HAP-1 (cell line): ENCODE measurements around the gene MAP1LC3B2.
A peak's percentile ranks its signal among the peaks of the same experiment; 100 is the strongest.

ENCODE experiments used
- DNase-seq, 2 experiments: peaks; one replicate each; pipeline ENCODE4 v3.0.0-alpha.2; 2016 to 2020; ENCODE audit warnings: low spot score in 2 of 2
- H3K27me3 ChIP-seq: fragments of 250-450 bp; sonication (Bioruptor Pico); 2 replicates; pipeline ENCODE4 v1.5.1; 2020; ENCODE audit warnings: low read depth, mild to moderate bottlenecking, moderate library complexity
- H3K36me3 ChIP-seq: fragments of 250-450 bp; sonication (Bioruptor Pico); replicated peaks from 2 replicates; pipeline ENCODE4 v1.5.1; 2020; ENCODE audit warnings: mild to moderate bottlenecking
- H3K4me1 ChIP-seq: fragments of 250-450 bp; sonication (Bioruptor Pico); 2 replicates; pipeline ENCODE4 v1.5.1; 2020; ENCODE audit warnings: mild to moderate bottlenecking
- H3K4me3 ChIP-seq: fragments of 250-450 bp; sonication (Bioruptor Pico); 2 replicates; pipeline ENCODE4 v1.5.1; 2020; ENCODE audit warnings: mild to moderate bottlenecking, moderate library complexity
- H3K9me3 ChIP-seq: fragments of 250-450 bp; sonication (Bioruptor Pico); 2 replicates; pipeline ENCODE4 v1.5.1; 2020; ENCODE audit warnings: mild to moderate bottlenecking, moderate library complexity
- in situ Hi-C: fragments of 300-500 bp; cut with MboI; formaldehyde crosslinking; loops from 3 replicates; pipeline ENCODE4 v1.14.3; 2020; ENCODE audit warnings: low sequenced_read_pairs, inconsistent platforms, mixed read lengths

The MAP1LC3B2 gene

DNA sequence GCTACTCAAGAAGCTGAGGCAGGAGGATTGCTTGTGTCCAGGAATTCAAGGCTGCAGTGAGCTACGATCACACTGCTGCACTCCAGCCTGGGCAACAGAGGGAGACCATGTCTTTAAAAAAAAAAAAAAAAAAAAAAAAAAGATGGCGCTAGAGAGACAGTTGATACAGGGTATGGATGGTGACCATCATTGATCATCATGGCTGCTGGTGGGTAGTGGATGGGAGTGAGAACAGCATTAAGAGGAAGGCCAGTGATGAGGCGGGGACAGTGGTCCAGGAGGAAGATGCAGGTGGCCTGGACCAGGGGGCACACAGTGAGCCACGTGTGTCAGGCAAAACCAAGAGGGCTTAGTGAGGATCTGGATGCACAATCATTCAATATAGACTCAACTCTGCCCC is 26.8 kb upstream of the MAP1LC3B2 start:
- H3K36me3 ChIP-seq: no peaks in the 10 kb centered on the region
- H3K27me3 ChIP-seq: no peaks in the 10 kb centered on the region
- peaks cover 15% of the 10 kb centered on the region for H3K4me1 ChIP-seq
- no peaks in the 10 kb centered on the region for H3K9me3 ChIP-seq
- no peak overlapping the region for H3K4me3 ChIP-seq
- DNase-seq: no peak
- in situ Hi-C loops: no loop called here

DNA sequence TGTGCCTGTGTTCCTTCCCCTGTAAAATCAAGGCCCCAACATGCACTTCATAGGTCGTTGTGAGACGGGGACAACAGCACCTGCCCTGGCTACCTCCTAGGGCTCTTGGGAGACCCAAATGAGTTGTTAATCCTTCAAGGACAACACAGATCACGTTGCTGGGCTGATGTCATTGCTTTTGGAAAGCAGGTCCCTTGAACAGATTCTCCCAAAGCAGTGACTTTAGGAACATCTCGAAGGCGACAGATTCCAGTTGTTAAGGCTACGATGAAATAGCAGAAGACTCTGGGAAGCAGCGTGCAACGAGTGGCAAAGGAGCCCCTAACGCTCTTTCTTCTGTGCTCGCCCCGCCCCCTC is 26.2 kb upstream of the MAP1LC3B2 start:
- no peak for DNase-seq
- in situ Hi-C loops: no loop called here
- H3K4me1 ChIP-seq: peaks cover 13% of the 10 kb centered on the region

DNA sequence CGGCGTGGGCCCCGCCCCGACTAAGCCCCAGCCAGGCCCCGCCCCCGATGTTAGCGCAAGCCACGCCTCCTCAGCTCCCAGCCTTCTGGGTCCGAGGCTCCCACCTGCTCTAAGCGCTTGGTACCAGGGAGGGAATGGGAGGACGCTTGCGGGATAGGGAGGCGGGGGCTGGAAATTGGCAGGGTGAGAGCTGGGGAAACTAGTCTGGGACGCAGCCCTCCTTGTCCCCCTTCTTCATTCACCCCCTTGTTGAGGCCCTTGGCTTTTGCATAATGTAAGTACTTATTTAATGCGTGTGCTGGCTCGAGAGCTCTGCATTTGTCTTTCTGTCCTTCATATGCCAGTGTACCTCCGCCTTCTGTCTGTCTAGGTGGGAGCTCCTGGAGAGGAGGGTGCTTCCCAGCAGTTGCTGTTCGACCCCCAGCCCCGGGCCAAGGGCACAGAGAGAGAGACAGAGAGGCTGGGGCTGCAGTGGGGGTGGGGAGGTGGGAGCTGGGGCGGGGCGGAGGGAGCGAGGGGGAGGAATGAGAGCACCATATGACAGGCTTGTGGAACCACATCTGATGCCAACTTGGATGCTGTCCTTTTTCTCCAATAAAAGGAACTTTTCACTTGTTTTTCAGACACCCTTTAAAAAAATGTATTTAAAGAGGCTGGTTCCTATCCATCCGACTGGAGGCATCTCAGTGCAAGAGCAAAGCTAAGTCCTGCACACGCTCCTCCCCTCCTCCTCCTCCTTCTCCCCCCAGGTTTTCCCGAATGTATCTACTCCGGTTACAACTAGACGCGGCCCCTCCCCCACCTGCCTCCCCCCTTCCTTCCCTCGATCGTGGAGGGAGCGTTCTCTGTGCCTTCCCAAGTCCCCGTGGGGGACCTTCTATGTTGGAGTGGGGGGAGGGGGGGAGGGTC is 25.6 kb upstream of the MAP1LC3B2 start:
- no peaks in the 10 kb centered on the region for H3K9me3 ChIP-seq
- H3K4me3 ChIP-seq: peak overlapping the region; percentile 36
- in situ Hi-C loops: no loop called here
- no peaks in the 10 kb centered on the region for H3K27me3 ChIP-seq
- peak; percentile 89 to 95 for DNase-seq
- peaks cover 10% of the 10 kb centered on the region for H3K4me1 ChIP-seq
- H3K36me3 ChIP-seq: no peaks in the 10 kb centered on the region

More for the DNA sequence above, 26.2 kb upstream of the MAP1LC3B2 start:
- no peaks in the 10 kb centered on the region for H3K9me3 ChIP-seq
- H3K36me3 ChIP-seq: no peaks in the 10 kb centered on the region
- H3K27me3 ChIP-seq: no peaks in the 10 kb centered on the region
- H3K4me3 ChIP-seq: peak overlapping the region; percentile 36

DNA sequence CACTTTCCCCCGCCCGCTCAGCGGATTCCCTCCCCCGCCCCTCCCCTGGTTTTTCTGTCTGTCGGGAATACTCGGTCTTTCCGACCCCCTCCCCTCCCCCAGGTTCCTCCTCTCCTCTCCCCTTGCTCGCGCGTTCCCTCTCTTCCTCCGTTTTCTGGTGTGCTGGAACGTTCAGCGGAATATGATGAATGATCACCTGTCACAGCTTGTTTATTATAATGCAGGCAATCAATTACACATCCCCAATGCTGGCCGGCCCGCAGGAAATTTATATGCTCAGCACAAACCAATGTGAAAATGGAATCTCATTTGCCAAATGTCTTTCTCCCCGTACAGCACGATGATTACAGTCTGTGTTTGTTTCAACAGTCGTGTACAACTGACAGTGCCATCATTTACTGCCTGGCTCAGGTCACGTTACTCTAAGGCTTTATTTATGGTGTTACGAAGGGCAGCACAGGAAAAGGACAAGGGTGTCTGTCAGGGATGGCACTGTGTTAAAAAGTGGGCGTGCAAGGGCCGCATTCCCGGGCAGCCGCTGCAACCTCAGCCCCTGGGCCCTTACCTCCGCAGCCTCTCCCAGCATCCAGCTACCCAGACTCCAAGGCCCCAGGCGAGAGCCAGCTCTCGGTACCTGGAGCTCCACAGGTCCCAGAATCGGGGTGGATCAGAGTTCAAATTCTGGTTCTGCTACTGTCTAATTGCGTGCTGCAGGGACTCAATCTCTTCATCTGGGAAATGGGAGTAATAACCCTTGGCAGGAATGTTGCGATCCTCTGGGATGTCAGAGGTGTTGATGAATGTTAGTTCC is 24.7 kb upstream of the MAP1LC3B2 start:
- in situ Hi-C loops: no loop called here
- Histone ChIP-seq H3K9me3 (no peaks in the 10 kb centered on the region), H3K27me3 (no peaks in the 10 kb centered on the region), H3K4me3 (peak overlapping the region; percentile 36), H3K4me1 (peaks cover 10% of the 10 kb centered on the region), H3K36me3 (no peaks in the 10 kb centered on the region)
- peak; percentile 18 to 24 for DNase-seq

DNA sequence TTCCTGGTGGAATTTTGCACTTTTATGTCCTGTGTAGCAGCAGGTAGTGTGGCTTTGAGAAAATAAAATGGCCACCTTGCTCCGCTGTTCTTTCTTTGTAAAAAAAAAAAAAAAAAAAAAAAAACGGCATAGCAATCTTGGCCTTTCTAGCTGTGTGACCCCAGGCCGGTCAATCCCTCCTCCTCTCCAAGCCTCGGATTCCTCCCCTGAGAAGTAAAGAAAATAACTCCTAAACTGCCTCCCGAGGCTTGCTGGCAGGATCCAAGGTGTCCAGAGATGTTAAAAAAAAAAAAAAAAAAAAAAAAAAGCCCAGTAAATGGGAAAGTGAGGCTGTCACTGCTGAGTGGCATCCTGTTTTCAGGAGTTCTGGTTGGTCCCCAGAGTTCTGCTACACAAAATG is 23.9 kb upstream of the MAP1LC3B2 start:
- Histone ChIP-seq H3K4me3 (no peak overlapping the region), H3K36me3 (no peaks in the 10 kb centered on the region), H3K4me1 (peaks cover 14% of the 10 kb centered on the region), H3K27me3 (no peaks in the 10 kb centered on the region), H3K9me3 (no peaks in the 10 kb centered on the region)
- DNase-seq: no peak
- in situ Hi-C loops: no loop called here

DNA sequence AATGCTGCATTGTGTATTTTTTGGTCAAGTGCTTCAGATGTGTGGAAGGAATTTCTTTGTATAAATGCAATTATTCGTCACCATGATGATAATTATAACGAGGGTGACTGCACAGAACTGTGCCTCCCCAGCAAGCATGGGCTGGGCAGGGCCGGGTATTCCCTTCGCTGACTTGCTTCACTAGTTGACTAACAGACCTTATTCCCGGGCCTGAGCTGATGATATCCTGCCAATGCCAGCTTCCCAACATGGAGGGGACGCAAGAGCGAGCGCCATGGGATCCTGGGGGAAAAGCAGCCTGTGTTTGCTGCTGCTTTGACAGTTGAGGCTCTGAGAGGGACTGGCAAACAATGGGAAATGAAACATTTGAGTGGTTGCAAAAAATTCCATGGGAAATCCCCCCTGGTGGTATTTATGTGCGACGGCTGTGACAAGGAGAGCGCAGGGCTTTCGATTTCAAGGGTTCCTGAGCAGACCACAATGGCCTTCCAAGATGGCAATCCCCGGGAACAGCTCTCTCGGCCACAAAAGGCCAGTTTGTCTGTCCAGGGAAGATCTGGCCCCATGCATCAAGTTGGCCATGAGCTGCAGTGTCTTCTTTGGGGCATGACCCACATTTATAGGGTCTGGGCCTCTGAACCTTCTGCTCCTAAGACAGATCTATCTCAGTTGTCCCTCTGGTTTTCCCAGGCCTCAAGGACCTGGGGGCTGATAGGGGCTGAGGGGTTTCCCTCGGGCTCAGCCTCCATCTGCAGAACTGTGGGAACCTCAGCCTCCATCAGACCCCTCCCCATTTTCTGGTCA is 21.9 kb upstream of the MAP1LC3B2 start:
- Histone ChIP-seq H3K27me3 (no peaks in the 10 kb centered on the region), H3K4me3 (no peak overlapping the region), H3K4me1 (peaks cover 18% of the 10 kb centered on the region), H3K9me3 (no peaks in the 10 kb centered on the region), H3K36me3 (no peaks in the 10 kb centered on the region)
- DNase-seq: no peak
- in situ Hi-C loops: no loop called here

DNA sequence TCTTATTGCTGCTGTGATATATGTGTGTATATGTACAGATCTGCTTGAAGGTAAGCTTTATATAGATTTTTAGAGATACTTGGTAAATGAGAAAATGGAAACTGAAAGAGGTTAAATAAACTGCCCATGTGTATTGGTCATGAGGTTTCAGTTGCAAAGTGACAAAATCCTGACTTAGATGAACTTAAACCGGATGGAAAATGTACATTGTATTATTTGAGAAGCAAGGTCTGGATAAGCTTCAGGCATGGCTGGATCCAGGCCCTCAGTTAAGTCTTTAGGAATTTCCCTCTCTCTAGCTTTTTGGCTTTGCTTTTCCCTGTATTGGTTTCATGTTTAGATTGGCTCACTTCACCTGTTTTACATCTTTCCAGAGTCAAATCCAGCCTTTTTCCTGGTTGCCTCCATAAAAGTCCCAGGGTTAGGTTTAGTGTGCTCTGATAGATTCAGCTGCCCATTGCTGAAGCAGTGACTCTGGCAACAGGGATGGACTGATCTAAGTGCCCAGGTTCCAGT is 21.0 kb upstream of the MAP1LC3B2 start:
- Histone ChIP-seq H3K27me3 (no peaks in the 10 kb centered on the region), H3K4me1 (peaks cover 13% of the 10 kb centered on the region), H3K9me3 (no peaks in the 10 kb centered on the region), H3K36me3 (no peaks in the 10 kb centered on the region), H3K4me3 (no peak overlapping the region)
- in situ Hi-C loops: no loop called here
- no peak for DNase-seq

DNA sequence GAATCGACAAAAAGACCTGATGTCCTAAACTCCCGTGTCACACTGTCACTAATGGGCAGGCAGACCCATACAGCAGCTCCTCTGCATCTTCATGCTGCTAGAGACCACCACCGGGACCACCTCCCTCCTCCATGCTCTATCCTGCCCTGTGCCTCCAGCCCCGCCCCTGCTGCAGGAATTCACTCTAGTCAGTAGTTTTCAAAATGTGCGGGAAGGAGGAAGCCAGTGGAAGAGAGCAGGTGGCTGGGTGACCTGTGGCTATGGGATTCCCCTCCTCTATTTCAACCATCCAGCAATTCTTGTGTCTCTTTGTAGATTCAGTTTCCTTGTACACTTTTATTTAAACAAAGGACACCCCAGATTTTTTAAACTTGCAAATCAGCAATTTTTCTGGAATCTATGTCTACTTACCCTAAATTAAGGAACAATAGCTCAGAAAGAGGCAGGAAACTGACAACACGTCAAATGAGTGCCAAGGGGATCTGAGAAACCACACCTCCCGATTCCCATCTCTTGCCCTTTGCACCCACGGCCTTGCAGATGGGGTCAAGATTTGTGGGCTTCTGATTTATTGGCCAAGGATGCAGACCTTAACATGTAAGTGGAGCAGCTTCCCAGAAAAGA is 20.4 kb upstream of the MAP1LC3B2 start:
- in situ Hi-C loops: no loop called here
- peak in 1 of 2 experiments; percentile 19 for DNase-seq
- no peaks in the 10 kb centered on the region for H3K27me3 ChIP-seq
- H3K4me3 ChIP-seq: no peak overlapping the region
- no peaks in the 10 kb centered on the region for H3K36me3 ChIP-seq
- no peaks in the 10 kb centered on the region for H3K9me3 ChIP-seq
- peaks cover 13% of the 10 kb centered on the region for H3K4me1 ChIP-seq

DNA sequence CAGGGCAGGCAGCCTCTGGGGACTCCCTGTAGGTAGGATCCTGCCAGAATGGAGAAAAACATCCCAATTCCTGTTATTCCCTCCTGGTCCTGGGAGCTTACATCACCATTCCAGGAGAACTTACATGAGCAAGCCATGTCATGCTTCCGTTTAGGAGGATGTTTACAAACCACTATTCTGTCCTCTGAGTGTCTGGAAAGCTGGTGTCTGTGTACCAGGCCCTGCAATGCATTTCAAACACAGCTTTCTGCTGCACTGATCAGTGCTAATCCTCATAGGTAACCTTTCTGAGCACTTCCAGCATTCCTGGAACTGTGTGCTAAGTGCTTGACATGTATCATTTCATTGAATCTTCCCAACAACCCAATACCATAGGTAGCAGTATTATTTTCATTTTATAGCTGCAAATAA is 19.8 kb upstream of the MAP1LC3B2 start:
- Histone ChIP-seq H3K36me3 (no peaks in the 10 kb centered on the region), H3K9me3 (no peaks in the 10 kb centered on the region), H3K4me1 (peaks cover 12% of the 10 kb centered on the region), H3K27me3 (no peaks in the 10 kb centered on the region), H3K4me3 (no peak overlapping the region)
- in situ Hi-C loops: no loop called here
- DNase-seq: no peak

DNA sequence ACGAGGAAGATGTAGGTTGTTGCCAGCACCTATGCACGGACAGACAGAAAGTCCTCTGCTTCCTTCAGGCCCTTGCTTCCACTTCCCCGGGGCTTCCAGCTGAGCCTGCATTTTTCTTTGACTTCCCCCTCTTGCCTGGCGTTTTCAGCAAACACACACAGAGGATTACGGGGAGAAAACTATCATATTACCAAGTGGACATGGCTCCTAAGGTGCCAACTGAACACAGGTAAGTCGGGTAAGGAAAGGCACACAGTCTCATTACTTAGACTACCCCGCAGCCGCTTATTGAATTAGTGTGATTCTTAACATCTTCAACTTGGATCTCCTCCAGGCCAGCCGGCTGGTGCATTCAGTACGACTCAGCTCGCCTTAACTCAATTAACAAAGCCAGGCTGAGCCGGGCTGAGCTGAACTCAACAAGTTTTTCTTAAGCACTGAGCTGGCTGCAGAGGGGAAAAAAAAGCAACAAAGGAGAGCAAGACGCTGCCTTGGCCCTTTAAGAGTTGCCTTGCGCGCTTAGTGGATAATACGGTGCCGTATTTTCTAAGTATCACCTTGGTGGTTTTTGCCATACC is 19.2 kb upstream of the MAP1LC3B2 start:
- Histone ChIP-seq H3K36me3 (no peaks in the 10 kb centered on the region), H3K9me3 (no peaks in the 10 kb centered on the region), H3K27me3 (no peaks in the 10 kb centered on the region), H3K4me3 (no peak overlapping the region), H3K4me1 (peaks cover 8% of the 10 kb centered on the region)
- DNase-seq: peak; percentile 52 to 76
- in situ Hi-C loops: no loop called here

DNA sequence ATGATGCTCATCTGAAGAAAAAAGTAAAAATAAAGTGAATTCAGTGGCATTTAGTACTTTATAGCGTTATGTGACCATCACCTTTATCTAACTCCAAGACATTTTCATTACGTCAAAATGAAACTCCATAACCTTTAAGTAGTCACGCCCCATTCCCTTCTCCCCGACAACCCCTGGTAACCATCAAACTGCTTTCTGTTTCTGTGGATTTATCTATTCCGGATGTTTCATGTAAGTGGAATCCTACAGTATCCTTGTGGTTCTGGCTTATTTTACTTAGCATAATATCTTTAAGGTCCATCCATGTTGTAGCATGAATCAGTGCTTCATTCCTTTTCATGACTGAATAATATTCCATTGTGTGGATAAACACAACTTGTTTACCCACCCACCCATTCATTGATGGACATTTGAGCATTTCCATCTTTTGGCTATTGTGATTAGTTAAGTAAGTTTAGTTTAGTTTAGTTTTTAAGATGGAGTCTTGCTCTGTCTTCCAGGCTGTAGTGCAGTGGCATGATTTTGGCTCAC is 18.5 kb upstream of the MAP1LC3B2 start:
- no peaks in the 10 kb centered on the region for H3K36me3 ChIP-seq
- in situ Hi-C loops: no loop called here
- peaks cover 8% of the 10 kb centered on the region for H3K4me1 ChIP-seq
- H3K9me3 ChIP-seq: no peaks in the 10 kb centered on the region
- DNase-seq: no peak
- no peaks in the 10 kb centered on the region for H3K27me3 ChIP-seq
- no peak overlapping the region for H3K4me3 ChIP-seq

DNA sequence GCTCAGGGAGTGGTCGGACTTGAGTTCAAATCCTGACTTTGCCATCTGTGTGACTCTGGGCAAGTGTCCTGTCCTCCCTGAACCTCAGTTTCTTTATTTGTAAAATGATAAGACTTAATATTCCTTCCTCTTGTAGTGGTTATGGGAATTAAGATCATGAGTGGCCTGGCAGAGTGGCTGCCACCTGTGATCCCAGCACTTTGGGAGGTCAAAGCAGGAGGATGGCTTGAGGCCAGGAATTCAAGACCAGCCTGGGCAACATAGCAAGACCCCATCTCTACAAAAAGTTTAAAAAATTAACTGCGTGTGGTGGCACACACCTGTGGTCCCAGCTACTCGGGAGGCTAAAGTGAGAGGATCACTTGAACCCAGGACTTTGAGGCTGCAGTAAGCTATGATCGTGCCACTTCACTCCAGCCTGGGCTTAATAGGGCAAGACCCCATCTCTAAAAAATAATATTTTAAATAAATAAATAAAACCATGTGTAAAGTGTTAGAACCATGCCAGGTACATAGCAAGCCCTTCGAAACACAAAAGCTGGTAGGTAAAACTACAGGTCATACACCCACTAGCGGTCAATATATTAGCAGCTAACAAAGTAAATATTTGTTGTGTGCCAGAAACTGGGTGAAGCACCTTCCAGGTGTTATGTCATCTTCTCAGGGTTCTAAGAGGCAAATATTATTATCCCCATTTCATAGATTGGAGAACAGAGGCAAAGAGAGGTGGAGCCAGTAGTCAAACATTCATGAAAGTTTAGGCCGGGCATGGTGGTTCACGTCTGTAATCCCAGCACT is 17.4 kb upstream of the MAP1LC3B2 start:
- in situ Hi-C loops: no loop called here
- H3K27me3 ChIP-seq: no peaks in the 10 kb centered on the region
- no peaks in the 10 kb centered on the region for H3K36me3 ChIP-seq
- peaks cover 8% of the 10 kb centered on the region for H3K4me1 ChIP-seq
- no peak for DNase-seq
- no peaks in the 10 kb centered on the region for H3K9me3 ChIP-seq
- no peak overlapping the region for H3K4me3 ChIP-seq
